ENCODE measurements around the gene C2orf72.

- TF ChIP-seq CTCF (IDR thresholded peaks at IDR 0.05; ENCODE audit: poor library complexity), result no peak
- TF ChIP-seq EZH2 (IDR thresholded peaks at IDR 0.05; ENCODE audit: borderline replicate concordance), result no peak
Observed at GRCh38 chr2:230995821-230996220, 41.5 kb upstream of the C2orf72 start, which contains the start of gene SPATA3.
